ENCODE data around the gene AUTS2.

AUTS2 gene

GRCh38 chr7:69747144-69747543 lies 148.9 kb downstream of the AUTS2 start:
- no peak for TF ChIP-seq CTCF (IDR thresholded peaks at IDR 0.05; ENCODE audit: low read depth, low read length, missing control alignments)
- H3K4me3 ChIP-seq (ENCODE audit: low read depth, low read length): no peak overlapping the region
- no peak for DNase-seq (ENCODE audit: low read depth)

GRCh38 chr7:69748530-69748929 lies 150.3 kb downstream of the AUTS2 start:
- DNase-seq (ENCODE audit: low read depth): no peak
- no peak overlapping the region for H3K4me3 ChIP-seq (ENCODE audit: low read depth, low read length)
- no peak for TF ChIP-seq CTCF (IDR thresholded peaks at IDR 0.05; ENCODE audit: low read depth, low read length, missing control alignments)

DNA sequence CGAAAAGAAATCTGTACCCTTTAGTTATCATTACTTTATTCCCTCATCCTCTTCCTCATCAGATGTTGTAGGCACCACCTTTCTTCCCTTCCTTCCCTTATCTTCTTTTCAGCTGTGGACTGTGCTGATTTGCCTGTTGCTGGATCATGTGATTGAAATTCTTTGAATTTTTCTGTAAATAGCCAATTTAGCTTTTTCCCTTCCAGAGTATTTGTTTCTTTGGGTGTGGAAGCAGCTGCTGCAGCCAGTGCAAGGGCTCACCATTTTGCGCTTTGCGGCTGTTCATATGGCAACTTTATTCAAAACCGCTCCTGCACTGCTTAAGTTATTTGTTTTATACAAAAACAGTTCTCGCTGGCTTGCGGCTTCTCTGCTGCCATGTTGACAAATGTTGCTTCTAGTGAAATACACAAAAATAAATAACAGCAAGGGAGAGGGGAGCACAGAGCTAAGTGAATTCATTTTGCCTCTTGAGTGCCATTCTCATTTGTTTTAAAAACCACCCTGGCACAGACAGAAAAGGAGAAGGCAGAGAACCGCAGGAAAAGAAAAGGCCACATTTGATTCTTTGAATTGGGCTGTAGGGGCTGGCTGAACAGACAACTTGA lies 151.2 kb downstream of the AUTS2 start:
- no peak for TF ChIP-seq CTCF (IDR thresholded peaks at IDR 0.05; ENCODE audit: low read depth, low read length, missing control alignments)
- DNase-seq (ENCODE audit: low read depth): no peak
- no peak overlapping the region for H3K4me3 ChIP-seq (ENCODE audit: low read depth, low read length)

- no peak overlapping the region for H3K4me3 ChIP-seq (ENCODE audit: low read depth, low read length)
- DNase-seq (ENCODE audit: low read depth): no peak
- TF ChIP-seq CTCF (IDR thresholded peaks at IDR 0.05; ENCODE audit: low read depth, low read length, missing control alignments): no peak
These were observed 151.7 kb downstream of the AUTS2 start for GRCh38 chr7:69749994-69750393.

- TF ChIP-seq CTCF (IDR thresholded peaks at IDR 0.05; ENCODE audit: low read depth, low read length, missing control alignments): no peak
- DNase-seq (ENCODE audit: low read depth): no peak
- no peak overlapping the region for H3K4me3 ChIP-seq (ENCODE audit: low read depth, low read length)
These were observed 152.8 kb downstream of the AUTS2 start for GRCh38 chr7:69751026-69751425.

GRCh38 chr7:69753981-69754380 lies 155.7 kb downstream of the AUTS2 start:
- no peak for TF ChIP-seq CTCF (IDR thresholded peaks at IDR 0.05; ENCODE audit: low read depth, low read length, missing control alignments)
- DNase-seq (ENCODE audit: low read depth): no peak
- H3K4me3 ChIP-seq (ENCODE audit: low read depth, low read length): no peak overlapping the region

DNA sequence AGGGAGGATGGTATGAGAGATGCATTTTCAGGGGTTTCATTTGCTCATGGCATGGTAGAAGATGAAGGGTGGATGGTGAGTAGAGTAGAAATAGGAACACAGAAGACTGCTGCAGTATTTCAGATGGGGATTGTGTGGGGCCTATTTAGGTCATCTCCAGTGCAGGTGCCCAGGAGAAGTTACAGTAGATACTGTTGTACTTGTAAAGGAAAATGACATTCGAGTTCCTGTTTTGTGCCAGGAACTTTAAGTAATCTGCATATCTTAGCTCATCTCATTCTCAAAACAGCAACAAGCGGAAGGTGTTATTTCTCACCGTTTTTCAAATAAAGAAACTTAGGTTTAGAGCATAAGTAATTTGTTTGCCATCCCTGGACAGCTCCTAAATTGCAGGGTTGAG lies 156.2 kb downstream of the AUTS2 start:
- TF ChIP-seq CTCF (IDR thresholded peaks at IDR 0.05; ENCODE audit: low read depth, low read length, missing control alignments): no peak
- no peak for DNase-seq (ENCODE audit: low read depth)
- H3K4me3 ChIP-seq (ENCODE audit: low read depth, low read length): no peak overlapping the region

All from GM12864 (cell line).